Endothelial cell of umbilical vein (primary cell): ENCODE data around the gene CIITA. TPM values are rescaled to one million over a fixed set of nuclear protein-coding genes. Genes with fewer than 3 reads are reported as not detected.

Experiments used
- BruUV-seq: library from RNA; stranded (reverse); fragments of 400-500 nt; replicated peaks from 2 replicates; lab custom pipeline; 2021; lab: Mats Ljungman, UMichigan
- CTCF ChIA-PET: fragments of 300-600, 350-600 bp; sonication (Branson Sonifier 250); formaldehyde crosslinking; loops from one replicate; lab custom pipeline; 2021; ENCODE audit warnings: antibody characterized with exemption, inconsistent platforms; lab: Charles Lee
- POLR2A ChIA-PET: fragments of 300-600, 350-600 bp; sonication (Branson Sonifier 250); formaldehyde crosslinking; loops from one replicate; lab custom pipeline; 2021; ENCODE audit warnings: antibody characterized with exemption, inconsistent platforms; lab: Charles Lee
- DNase-seq: peaks from one replicate; pipeline ENCODE4 v3.0.0-alpha.2; 2011; ENCODE audit warnings: low read depth, low spot score
- FAIRE-seq: peaks from 2 replicates; lab custom pipeline; 2011; peaks lifted over from hg19 to GRCh38; lab: Jason Lieb, UNC
- H2AFZ ChIP-seq: 2 replicates; pipeline ENCODE4 v1.6.0; 2012; ENCODE audit warnings: low read depth, low read length, control low read depth, inconsistent platforms
- H3K27ac ChIP-seq: 2 replicates; pipeline ENCODE4 v1.5.1; 2011; ENCODE audit warnings: low read depth, mild to moderate bottlenecking, control low read depth, low read length, moderate library complexity; ENCODE audit not compliant: insufficient read depth
- H3K27me3 ChIP-seq, 2 experiments: 2 replicates each; pipeline versions ENCODE4 v1.6.0 to v1.6.1; 2011; ENCODE audit warnings: low read length in 2 of 2, mixed read lengths in 1 of 2; ENCODE audit not compliant: control insufficient read depth in 2 of 2, insufficient read depth in 2 of 2
- H3K36me3 ChIP-seq, 2 experiments: 2 replicates in 1 of 2; 3 replicates in 1 of 2; pipeline ENCODE4 v1.5.1; 2011; ENCODE audit warnings: low read length in 2 of 2, mild to moderate bottlenecking in 1 of 2, moderate library complexity in 1 of 2; ENCODE audit not compliant: control insufficient read depth in 2 of 2, insufficient read depth in 2 of 2; ENCODE audit errors: extremely low read depth in 1 of 2
- H3K4me1 ChIP-seq: 3 replicates; pipeline ENCODE4 v1.5.1; 2011; ENCODE audit warnings: mild to moderate bottlenecking, low read length; ENCODE audit not compliant: control insufficient read depth, insufficient read depth; ENCODE audit errors: extremely low read depth
- H3K4me2 ChIP-seq: 2 replicates; pipeline ENCODE4 v1.6.1; 2011; ENCODE audit warnings: low read length, control low read depth, mixed read lengths; ENCODE audit not compliant: insufficient read depth
- H3K4me3 ChIP-seq, 3 experiments: fragments of 200-600 bp in 1 of 3; sonication (generic), shearing (Covaris generic) in 1 of 3; replicated peaks in 1 of 3; 2 replicates each; pipeline ENCODE4 v1.5.1; 2011 to 2016; ENCODE audit warnings: control low read depth in 3 of 3, low read length in 3 of 3, mild to moderate bottlenecking in 2 of 3, inconsistent platforms in 1 of 3, low read depth in 1 of 3, moderate library complexity in 1 of 3; ENCODE audit not compliant: insufficient read depth in 1 of 3
- H3K79me2 ChIP-seq: 2 replicates; pipeline ENCODE4 v1.6.0; 2012; ENCODE audit warnings: low read length, inconsistent platforms; ENCODE audit not compliant: control insufficient read depth, insufficient read depth
- H3K9ac ChIP-seq: replicated peaks from 2 replicates; pipeline ENCODE3; 2011; ENCODE audit warnings: low read length, control low read depth; ENCODE audit not compliant: insufficient read depth; ENCODE audit errors: extremely low read depth
- H3K9me1 ChIP-seq: replicated peaks from 3 replicates; pipeline ENCODE4 v1.6.0; 2011; ENCODE audit warnings: mild to moderate bottlenecking, low read length; ENCODE audit not compliant: control insufficient read depth, insufficient read depth; ENCODE audit errors: extremely low read depth
- H3K9me3 ChIP-seq: replicated peaks from 2 replicates; pipeline ENCODE4 v1.5.1; 2012; ENCODE audit warnings: low read length, inconsistent platforms; ENCODE audit not compliant: control insufficient read depth, insufficient read depth
- H4K20me1 ChIP-seq: replicated peaks from 2 replicates; pipeline ENCODE3; 2011; ENCODE audit warnings: mild to moderate bottlenecking, low read length; ENCODE audit not compliant: control insufficient read depth, insufficient read depth; ENCODE audit errors: extremely low read depth
- EZH2 ChIP-seq: IDR thresholded peaks from 2 replicates; pipeline ENCODE4 v1.6.1; 2012; ENCODE audit warnings: borderline replicate concordance, low read depth, mild to moderate bottlenecking, moderate library complexity, low read length, inconsistent platforms; ENCODE audit not compliant: severe bottlenecking
- FOS ChIP-seq: IDR thresholded peaks from 2 replicates; pipeline ENCODE4 v1.6.1; 2011; ENCODE audit warnings: mild to moderate bottlenecking, low read length, moderate library complexity, borderline replicate concordance; ENCODE audit not compliant: insufficient read depth
- GATA2 ChIP-seq: IDR thresholded peaks from 2 replicates; pipeline ENCODE4 v1.7.0; 2011; ENCODE audit warnings: low read depth, mild to moderate bottlenecking, moderate library complexity, mixed read lengths, low read length; ENCODE audit not compliant: insufficient read length, insufficient read depth
- JUN ChIP-seq: IDR thresholded peaks from 2 replicates; pipeline ENCODE4 v1.6.1; 2011; ENCODE audit warnings: borderline replicate concordance, low read depth; ENCODE audit not compliant: insufficient read length, insufficient read depth
- MYC ChIP-seq: IDR thresholded peaks from one replicate; pipeline ENCODE4 v1.6.1; 2011; ENCODE audit warnings: mild to moderate bottlenecking, low read depth, low read length
- POLR2A ChIP-seq: IDR thresholded peaks from 2 replicates; pipeline ENCODE4 v1.6.1; 2012; ENCODE audit warnings: low read depth, mild to moderate bottlenecking, control low read depth, low read length
- POLR2AphosphoS5 ChIP-seq: IDR thresholded peaks from 2 replicates; pipeline ENCODE4 v1.6.1; 2012; ENCODE audit warnings: low read depth, mild to moderate bottlenecking, control low read depth, low read length, moderate library complexity; ENCODE audit not compliant: insufficient read depth
- dilution Hi-C: fragments of 300-500 bp; cut with MboI; formaldehyde crosslinking; loops from one replicate; pipeline ENCODE4 v1.15.0; 2019; ENCODE audit warnings: low sequenced_read_pairs; ENCODE audit not compliant: extremely low pct_ligation_motif_present
- intact Hi-C: fragments of 100-400 bp; cut with micrococcal nuclease; formaldehyde crosslinking; loops from one replicate; pipeline ENCODE4 v1.10.0; 2022
- polyA plus RNA-seq, 4 experiments: library from polyadenylated mRNA; depleted of rRNA in 3 of 4; stranded (reverse) in 3 of 4; unstranded in 1 of 4; fragments of >200 nt; gene quantifications; 2 replicates each; pipeline versions ENCODE4 v1.2.1 to v1.2.3, GENCODE V29; 2011 to 2012; ENCODE audit warnings: missing spikeins in 1 of 4
- total RNA-seq: library from RNA; stranded (reverse); gene quantifications from 2 replicates; pipeline ENCODE4 v1.2.3, GENCODE V29; 2021
- TF ChIP-seq, protein P1 (sequence below), 2 donors: IDR thresholded peaks; 1 replicate in 1 of 2; 2 replicates in 1 of 2; pipeline ENCODE4 v1.5.1; 2011; ENCODE audit warnings: low read length in 2 of 2, mild to moderate bottlenecking in 2 of 2, moderate library complexity in 2 of 2, control low read depth in 1 of 2, inconsistent platforms in 1 of 2, low read depth in 1 of 2; ENCODE audit not compliant: insufficient read depth in 1 of 2; ENCODE audit errors: extremely low read depth in 1 of 2
- TF ChIP-seq, protein P2 (sequence below): IDR thresholded peaks from 2 replicates; pipeline ENCODE4 v1.6.1; 2011; ENCODE audit not compliant: insufficient read depth, insufficient read length

Gene CIITA
- total and polyA plus RNA-seq, 2 donors (not counting 3 experiments of a cell fraction or from before 2014, with no cell fraction given): not detected

DNA sequence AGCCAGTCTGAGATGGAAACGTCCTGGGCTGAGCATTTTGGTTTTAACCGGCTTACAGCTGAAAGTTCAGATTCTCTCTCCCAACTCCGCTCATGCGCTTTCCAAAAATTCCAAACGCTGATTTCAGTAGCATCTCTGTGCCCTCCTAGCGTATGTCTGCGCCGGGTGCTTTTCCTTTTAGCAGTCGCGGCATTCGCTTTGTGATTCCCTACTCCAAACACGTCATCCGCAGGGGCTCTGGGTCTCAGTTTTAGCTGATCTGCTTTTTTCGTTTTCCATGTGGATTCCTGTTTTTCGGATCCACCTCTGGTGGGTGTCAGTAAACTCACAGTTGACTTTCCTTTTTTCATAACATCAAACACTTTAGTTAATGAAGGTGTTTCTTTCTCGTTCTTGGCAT is 36.3 kb upstream of the CIITA start:
- Histone ChIP-seq H3K27ac (no peak overlapping the region), H3K9ac (no peak overlapping the region), H3K79me2 (no peaks in the 10 kb centered on the region), H3K4me3 (no peak overlapping the region), H3K9me3 (no peaks in the 10 kb centered on the region), H3K4me1 (no peaks in the 10 kb centered on the region), H4K20me1 (no peaks in the 10 kb centered on the region), H3K4me2 (no peak overlapping the region), H3K27me3 (no peaks in the 10 kb centered on the region), H3K9me1 (no peaks in the 10 kb centered on the region), H3K36me3 (no peaks in the 10 kb centered on the region), H2AFZ (no peak overlapping the region)
- ChIA-PET POLR2A (no interaction called here), CTCF (no interaction called here)
- dilution Hi-C loops (no loop called here), intact Hi-C loops (no loop called here)
- BruUV-seq: no TSS peak
- FAIRE-seq (no peak), DNase-seq (no peak)
- TF ChIP-seq MYC (no peak), FOS (no peak), POLR2AphosphoS5 (no peak), EZH2 (no peak), JUN (no peak), POLR2A (no peak), GATA2 (no peak)
- TF ChIP-seq, protein P1, sequence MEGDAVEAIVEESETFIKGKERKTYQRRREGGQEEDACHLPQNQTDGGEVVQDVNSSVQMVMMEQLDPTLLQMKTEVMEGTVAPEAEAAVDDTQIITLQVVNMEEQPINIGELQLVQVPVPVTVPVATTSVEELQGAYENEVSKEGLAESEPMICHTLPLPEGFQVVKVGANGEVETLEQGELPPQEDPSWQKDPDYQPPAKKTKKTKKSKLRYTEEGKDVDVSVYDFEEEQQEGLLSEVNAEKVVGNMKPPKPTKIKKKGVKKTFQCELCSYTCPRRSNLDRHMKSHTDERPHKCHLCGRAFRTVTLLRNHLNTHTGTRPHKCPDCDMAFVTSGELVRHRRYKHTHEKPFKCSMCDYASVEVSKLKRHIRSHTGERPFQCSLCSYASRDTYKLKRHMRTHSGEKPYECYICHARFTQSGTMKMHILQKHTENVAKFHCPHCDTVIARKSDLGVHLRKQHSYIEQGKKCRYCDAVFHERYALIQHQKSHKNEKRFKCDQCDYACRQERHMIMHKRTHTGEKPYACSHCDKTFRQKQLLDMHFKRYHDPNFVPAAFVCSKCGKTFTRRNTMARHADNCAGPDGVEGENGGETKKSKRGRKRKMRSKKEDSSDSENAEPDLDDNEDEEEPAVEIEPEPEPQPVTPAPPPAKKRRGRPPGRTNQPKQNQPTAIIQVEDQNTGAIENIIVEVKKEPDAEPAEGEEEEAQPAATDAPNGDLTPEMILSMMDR (IDR thresholded peaks at IDR 0.05; ENCODE audit: extremely low read depth in 1 of 2, insufficient read depth in 1 of 2, low read depth in 1 of 2, low read length in 2 of 2): no peak
- TF ChIP-seq, protein P2, sequence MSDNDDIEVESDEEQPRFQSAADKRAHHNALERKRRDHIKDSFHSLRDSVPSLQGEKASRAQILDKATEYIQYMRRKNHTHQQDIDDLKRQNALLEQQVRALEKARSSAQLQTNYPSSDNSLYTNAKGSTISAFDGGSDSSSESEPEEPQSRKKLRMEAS: no peak
